GM23338 (cell line): ENCODE measurements around the gene TKFC.

ENCODE experiments used
- POLR2AphosphoS5 ChIP-seq: IDR thresholded peaks from 2 replicates; pipeline ENCODE4 v1.6.1; 2016; ENCODE audit warnings: antibody characterized with exemption, low read depth
- TF ChIP-seq, protein P1 (sequence below), 2 experiments: fragments of 200-600 bp in 1 of 2; sonication (generic) in 1 of 2; conservative IDR thresholded peaks; 2 replicates each; pipeline versions ENCODE4 v1.5.1 to v1.6.1; 2016 to 2017; ENCODE audit warnings: antibody characterized with exemption in 2 of 2, low read depth in 2 of 2, mild to moderate bottlenecking in 2 of 2, moderate library complexity in 1 of 2

GRCh38 chr11:61352038-61352437 lies 19.0 kb downstream of the TKFC start:
- no peak for TF ChIP-seq POLR2AphosphoS5
- TF ChIP-seq, protein P1, sequence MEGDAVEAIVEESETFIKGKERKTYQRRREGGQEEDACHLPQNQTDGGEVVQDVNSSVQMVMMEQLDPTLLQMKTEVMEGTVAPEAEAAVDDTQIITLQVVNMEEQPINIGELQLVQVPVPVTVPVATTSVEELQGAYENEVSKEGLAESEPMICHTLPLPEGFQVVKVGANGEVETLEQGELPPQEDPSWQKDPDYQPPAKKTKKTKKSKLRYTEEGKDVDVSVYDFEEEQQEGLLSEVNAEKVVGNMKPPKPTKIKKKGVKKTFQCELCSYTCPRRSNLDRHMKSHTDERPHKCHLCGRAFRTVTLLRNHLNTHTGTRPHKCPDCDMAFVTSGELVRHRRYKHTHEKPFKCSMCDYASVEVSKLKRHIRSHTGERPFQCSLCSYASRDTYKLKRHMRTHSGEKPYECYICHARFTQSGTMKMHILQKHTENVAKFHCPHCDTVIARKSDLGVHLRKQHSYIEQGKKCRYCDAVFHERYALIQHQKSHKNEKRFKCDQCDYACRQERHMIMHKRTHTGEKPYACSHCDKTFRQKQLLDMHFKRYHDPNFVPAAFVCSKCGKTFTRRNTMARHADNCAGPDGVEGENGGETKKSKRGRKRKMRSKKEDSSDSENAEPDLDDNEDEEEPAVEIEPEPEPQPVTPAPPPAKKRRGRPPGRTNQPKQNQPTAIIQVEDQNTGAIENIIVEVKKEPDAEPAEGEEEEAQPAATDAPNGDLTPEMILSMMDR (conservative IDR thresholded peaks at IDR 0.05; ENCODE audit: low read depth in 2 of 2), result no peak
